ENCODE results near the gene LPP. TPM values are rescaled to one million over a fixed set of nuclear protein-coding genes. Genes with fewer than 3 reads are reported as not detected.
A peak's percentile ranks its signal among the peaks of the same experiment; 100 is the strongest.

Gene LPP
- total RNA-seq, 3 donors from 2014 or later: 262 to 816 (median 325) TPM

DNA sequence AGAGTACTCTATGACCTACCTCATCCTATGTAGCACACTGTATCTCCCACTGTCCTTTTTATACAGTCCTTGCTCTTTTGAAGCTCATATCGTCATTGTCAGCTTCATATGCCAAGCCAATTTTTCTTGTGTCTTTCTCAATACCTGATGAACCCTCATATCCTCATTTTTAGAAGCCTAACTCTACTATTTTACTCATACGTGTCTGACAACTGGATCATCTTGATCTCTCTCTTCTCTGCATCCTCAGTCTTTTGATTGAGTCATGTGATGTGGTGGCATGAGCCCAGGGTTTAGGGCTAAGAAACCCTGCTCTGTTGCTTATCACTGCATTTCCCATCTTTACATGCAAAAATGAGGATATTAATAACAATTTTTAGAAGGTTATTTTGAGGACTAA is 352.0 kb downstream of the LPP start:
- TF ChIP-seq, protein P1, sequence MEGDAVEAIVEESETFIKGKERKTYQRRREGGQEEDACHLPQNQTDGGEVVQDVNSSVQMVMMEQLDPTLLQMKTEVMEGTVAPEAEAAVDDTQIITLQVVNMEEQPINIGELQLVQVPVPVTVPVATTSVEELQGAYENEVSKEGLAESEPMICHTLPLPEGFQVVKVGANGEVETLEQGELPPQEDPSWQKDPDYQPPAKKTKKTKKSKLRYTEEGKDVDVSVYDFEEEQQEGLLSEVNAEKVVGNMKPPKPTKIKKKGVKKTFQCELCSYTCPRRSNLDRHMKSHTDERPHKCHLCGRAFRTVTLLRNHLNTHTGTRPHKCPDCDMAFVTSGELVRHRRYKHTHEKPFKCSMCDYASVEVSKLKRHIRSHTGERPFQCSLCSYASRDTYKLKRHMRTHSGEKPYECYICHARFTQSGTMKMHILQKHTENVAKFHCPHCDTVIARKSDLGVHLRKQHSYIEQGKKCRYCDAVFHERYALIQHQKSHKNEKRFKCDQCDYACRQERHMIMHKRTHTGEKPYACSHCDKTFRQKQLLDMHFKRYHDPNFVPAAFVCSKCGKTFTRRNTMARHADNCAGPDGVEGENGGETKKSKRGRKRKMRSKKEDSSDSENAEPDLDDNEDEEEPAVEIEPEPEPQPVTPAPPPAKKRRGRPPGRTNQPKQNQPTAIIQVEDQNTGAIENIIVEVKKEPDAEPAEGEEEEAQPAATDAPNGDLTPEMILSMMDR (IDR thresholded peaks at IDR 0.05): no peak
- intact Hi-C loops (cut with DNase I, micrococcal nuclease): no loop called here
- Histone ChIP-seq H3K4me3 (no peak overlapping the region), H3K4me1 (ENCODE audit: low read depth) (no peaks in the 10 kb centered on the region), H3K9me3 (peaks cover 8% of the 10 kb centered on the region), H3K36me3 (ENCODE audit: low read depth) (no peaks in the 10 kb centered on the region)
- ATAC-seq (no peak), DNase-seq (no peak)

DNA sequence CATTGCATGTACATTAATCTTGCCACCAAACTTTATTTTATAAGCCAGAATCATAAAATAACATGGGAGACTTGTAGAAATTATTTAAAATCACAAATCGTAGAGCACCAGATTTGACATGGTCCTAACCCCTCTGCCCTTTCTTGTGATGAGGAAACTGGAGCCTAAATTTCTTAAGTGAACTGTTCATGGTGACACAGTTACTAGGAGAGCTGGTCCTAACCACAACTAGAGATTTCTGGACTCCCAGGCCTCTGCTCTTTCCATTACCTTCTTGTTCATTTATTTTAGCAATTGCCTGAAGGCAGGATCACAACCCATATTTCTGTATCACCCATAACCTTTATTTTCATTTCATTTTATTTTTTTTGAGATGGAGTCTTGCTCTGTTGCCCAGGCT is 352.5 kb downstream of the LPP start:
- DNase-seq (no peak), ATAC-seq (no peak)
- intact Hi-C loops (cut with DNase I, micrococcal nuclease): no loop called here
- no peak overlapping the region for H3K4me3 ChIP-seq
- no peaks in the 10 kb centered on the region for H3K36me3 ChIP-seq (ENCODE audit: low read depth)
- TF ChIP-seq, protein P1 (IDR thresholded peaks at IDR 0.05): no peak
- no peaks in the 10 kb centered on the region for H3K4me1 ChIP-seq (ENCODE audit: low read depth)
- H3K9me3 ChIP-seq: peaks cover 8% of the 10 kb centered on the region

DNA sequence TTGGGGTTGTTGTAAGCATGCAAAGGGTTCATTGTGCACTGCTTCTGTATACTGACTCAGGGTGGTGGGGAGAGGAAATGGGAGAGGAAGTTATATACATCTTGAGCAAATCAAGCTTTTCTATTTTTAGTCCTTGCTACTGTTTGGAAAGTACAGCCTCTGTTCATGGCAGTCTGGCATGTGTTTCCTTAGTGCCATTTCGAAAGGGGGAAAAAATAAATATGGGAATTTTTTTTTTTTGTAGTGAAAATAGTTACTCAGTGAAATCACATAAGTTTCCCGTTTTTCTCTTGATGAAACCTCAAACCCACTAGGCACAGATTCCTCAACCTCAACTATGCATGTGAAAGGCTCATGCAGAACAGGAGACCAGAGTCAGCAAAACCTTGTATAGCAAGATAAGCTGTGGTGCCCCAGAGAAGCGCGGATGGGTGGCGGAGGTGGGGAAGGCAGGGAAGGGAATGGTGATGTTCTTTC is 353.3 kb downstream of the LPP start:
- ATAC-seq: peak; percentile 49
- TF ChIP-seq, protein P1 (IDR thresholded peaks at IDR 0.05): no peak
- Histone ChIP-seq H3K36me3 (ENCODE audit: low read depth) (no peaks in the 10 kb centered on the region), H3K4me3 (no peak overlapping the region), H3K9me3 (peaks cover 8% of the 10 kb centered on the region), H3K4me1 (ENCODE audit: low read depth) (no peaks in the 10 kb centered on the region)
- peak in 1 of 3 donors; percentile 14 for DNase-seq
- intact Hi-C loops (cut with DNase I, micrococcal nuclease): no loop called here

DNA sequence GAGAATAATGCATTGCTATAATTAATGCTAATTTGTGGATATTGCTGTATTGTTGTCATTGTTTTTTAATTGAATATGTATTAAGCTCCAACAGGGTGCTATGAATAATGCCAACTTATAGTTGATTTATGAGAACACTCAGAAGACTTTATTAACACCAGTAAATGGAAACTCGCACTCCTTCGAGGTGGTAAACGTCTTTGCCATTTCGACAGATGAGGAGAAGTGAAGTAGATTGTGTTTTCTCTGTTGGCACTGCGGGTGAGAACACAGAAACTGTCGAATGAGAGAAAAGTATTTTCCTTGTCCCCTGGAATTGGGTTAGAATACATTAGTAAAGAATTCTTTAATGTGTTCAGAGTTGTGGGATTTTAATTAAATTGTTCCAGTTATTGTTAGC is 354.5 kb downstream of the LPP start:
- TF ChIP-seq, protein P1 (IDR thresholded peaks at IDR 0.05): no peak
- Histone ChIP-seq H3K4me3 (no peak overlapping the region), H3K9me3 (peaks cover 6% of the 10 kb centered on the region), H3K36me3 (ENCODE audit: low read depth) (no peaks in the 10 kb centered on the region), H3K4me1 (ENCODE audit: low read depth) (no peaks in the 10 kb centered on the region)
- DNase-seq (no peak), ATAC-seq (no peak)
- intact Hi-C loops (cut with DNase I, micrococcal nuclease): no loop called here

DNA sequence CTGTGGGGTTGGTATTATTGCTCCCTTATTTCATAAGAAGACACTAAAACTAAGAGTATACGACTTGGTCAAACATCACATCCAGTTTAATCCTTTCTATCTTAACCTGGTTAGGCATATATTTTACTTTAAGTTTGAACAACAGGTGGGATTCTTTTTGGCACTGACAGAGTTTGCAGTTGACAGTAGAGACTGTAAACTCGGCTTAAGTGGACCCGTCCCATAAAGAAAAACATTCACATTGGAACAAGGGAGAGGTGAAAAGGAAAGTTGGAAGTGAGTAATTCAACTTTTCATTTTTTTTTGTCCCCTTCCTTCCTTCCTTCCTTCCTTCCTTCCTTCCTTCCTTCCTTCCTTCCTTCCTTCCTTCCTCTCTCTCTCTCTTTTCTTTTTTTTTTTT is 355.4 kb downstream of the LPP start:
- TF ChIP-seq, protein P1 (IDR thresholded peaks at IDR 0.05): no peak
- DNase-seq (no peak), ATAC-seq (no peak)
- no peak overlapping the region for H3K4me3 ChIP-seq
- no peaks in the 10 kb centered on the region for H3K4me1 ChIP-seq (ENCODE audit: low read depth)
- intact Hi-C loops (cut with DNase I, micrococcal nuclease): no loop called here
- H3K9me3 ChIP-seq: no peaks in the 10 kb centered on the region
- no peaks in the 10 kb centered on the region for H3K36me3 ChIP-seq (ENCODE audit: low read depth)

DNA sequence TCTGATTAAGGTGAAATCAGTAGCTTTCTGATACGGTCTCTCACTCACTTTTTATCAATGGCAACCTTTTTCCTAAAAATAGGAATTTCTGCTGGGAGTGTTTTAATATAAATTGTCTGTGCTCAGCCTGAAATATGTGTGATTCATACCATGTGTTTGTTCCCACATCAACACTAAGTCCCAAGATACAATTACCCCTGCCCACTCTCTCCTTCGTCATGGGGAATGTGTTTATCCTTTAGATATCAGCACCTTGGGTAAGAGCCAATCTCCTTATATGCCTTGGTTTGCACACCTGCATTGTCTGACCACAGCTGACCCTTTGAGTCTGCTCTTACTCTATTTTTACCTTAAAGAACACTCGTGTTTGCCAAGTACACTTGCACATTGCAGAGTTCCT is 356.4 kb downstream of the LPP start:
- no peak for DNase-seq
- intact Hi-C loops (cut with DNase I, micrococcal nuclease): no loop called here
- Histone ChIP-seq H3K36me3 (ENCODE audit: low read depth) (no peaks in the 10 kb centered on the region), H3K9me3 (no peaks in the 10 kb centered on the region), H3K4me1 (ENCODE audit: low read depth) (no peaks in the 10 kb centered on the region), H3K4me3 (no peak overlapping the region)
- TF ChIP-seq, protein P1 (IDR thresholded peaks at IDR 0.05): no peak
- ATAC-seq: peak; percentile 46
